SW 1271 (cell line): Measurements from ENCODE around the gene DYNLT4.

ENCODE experiments used
- DNase-seq, 2 experiments: peaks; one replicate each; lab custom pipeline; 2025; lab: John Stamatoyannopoulos, UW

Gene DYNLT4

GRCh38 chr1:44757420-44757819 is 49.7 kb downstream of the DYNLT4 start:
- DNase-seq, result no peak
